CD8-positive, alpha-beta memory T cell (primary cell): ENCODE measurements around the gene CNGA1. TPM values are rescaled to one million over a fixed set of nuclear protein-coding genes. Genes with fewer than 3 reads are reported as not detected.

Experiments
- polyA plus RNA-seq: library from polyadenylated mRNA; unstranded; fragments of 300-500 nt; fragmentation: Illumina TruSeq; gene quantifications from one replicate; pipeline ENCODE4 v1.2.3, GENCODE V29; 2021
- total RNA-seq, 2 experiments: library from RNA; stranded (reverse); gene quantifications; one replicate each; pipeline ENCODE4 v1.2.3, GENCODE V29; 2021

The CNGA1 gene
- total and polyA plus RNA-seq, 3 experiments from 2014 or later, result not detected

Other genes with a start within 250 kb of the CNGA1 start
- gene CORIN, start 178.6 kb downstream of the CNGA1 start, total RNA-seq, result under 1 TPM; 0.04 to 0.11 TPM
- gene CORIN, start 178.6 kb downstream of the CNGA1 start, polyA plus RNA-seq, result 0.06 TPM
- 10 to 100 TPM in 1 of 2 experiments, 1 to 10 TPM in 1; 9.7 to 11.5 TPM for gene NFXL1, start 102.1 kb downstream of the CNGA1 start, total RNA-seq
- gene NFXL1, start 102.1 kb downstream of the CNGA1 start, polyA plus RNA-seq, result 10.0 TPM
- 1 to 10 TPM in 1 of 2 experiments, under 1 TPM in 1; 0.55 to 1.1 TPM for gene NIPAL1, start 91 bp upstream of the CNGA1 start, total RNA-seq
- 0.61 TPM for gene NIPAL1, start 91 bp upstream of the CNGA1 start, polyA plus RNA-seq
- 1 to 10 TPM; 6.0 to 6.4 TPM for gene TXK, start 117.6 kb upstream of the CNGA1 start, total RNA-seq
- 70.0 TPM for gene TXK, start 117.6 kb upstream of the CNGA1 start, polyA plus RNA-seq